Measurements from ENCODE around the gene MAP4K2. TPM values are rescaled to one million over a fixed set of nuclear protein-coding genes. Genes with fewer than 3 reads are reported as not detected.

The MAP4K2 gene
- total RNA-seq, 1 experiment from 2014 or later, result 34.3 TPM

GRCh38 chr11:64774144-64774543, 28.9 kb downstream of the MAP4K2 start:
- Histone ChIP-seq H3K27ac (no peak overlapping the region), H3K36me3 (ENCODE audit: low read depth) (peaks cover 81% of the 10 kb centered on the region), H3K9me3 (ENCODE audit: insufficient read depth, low read depth) (no peaks in the 10 kb centered on the region), H3K4me3 (no peak overlapping the region), H3K4me2 (no peak overlapping the region), H2AFZ (no peak overlapping the region), H4K20me1 (ENCODE audit: insufficient read depth) (peaks cover 84% of the 10 kb centered on the region), H3K79me2 (ENCODE audit: low read depth) (peaks cover 83% of the 10 kb centered on the region), H3K27me3 (ENCODE audit: insufficient read depth, low read depth) (no peaks in the 10 kb centered on the region), H3F3A (ENCODE audit: insufficient read depth, low read depth) (peaks cover 83% of the 10 kb centered on the region), H3K9me2 (ENCODE audit: insufficient read depth) (no peaks in the 10 kb centered on the region), H3K4me1 (replicated peaks; ENCODE audit: insufficient read depth) (peaks cover 14% of the 10 kb centered on the region)
- no peak for DNase-seq
- intact Hi-C loops (cut with micrococcal nuclease; ENCODE audit: unreplicated experiment), result loop anchor here (10.0 kb wide), 1 partner anchor 241 kb away; the partner anchor contains the start of gene ARL2
- no TSS peak for BruUV-seq (replicated peaks)
- POLR2A ChIA-PET (ENCODE audit: unreplicated experiment), result no interaction called here
- TF ChIP-seq EZH2 (IDR thresholded peaks at IDR 0.05; ENCODE audit: low read depth) (no peak), CTCF (conservative IDR thresholded peaks at IDR 0.05) (no peak)
- CTCF ChIA-PET, result no interaction called here

GRCh38 chr11:64772303-64773018, 30.6 kb downstream of the MAP4K2 start:
- H3F3A ChIP-seq (ENCODE audit: insufficient read depth, low read depth), result peaks cover 99% of the 10 kb centered on the region
- H3K27ac ChIP-seq, result no peak overlapping the region
- intact Hi-C loops (cut with micrococcal nuclease; ENCODE audit: unreplicated experiment), result loop anchor here (10.0 kb wide), 1 partner anchor 242 kb away; the partner anchor contains the start of gene ARL2
- H3K27me3 ChIP-seq (ENCODE audit: insufficient read depth, low read depth), result no peaks in the 10 kb centered on the region
- H3K9me2 ChIP-seq (ENCODE audit: insufficient read depth), result no peaks in the 10 kb centered on the region
- no peak overlapping the region for H3K4me3 ChIP-seq
- H2AFZ ChIP-seq, result no peak overlapping the region
- no peak for TF ChIP-seq EZH2 (IDR thresholded peaks at IDR 0.05; ENCODE audit: low read depth)
- TF ChIP-seq CTCF (conservative IDR thresholded peaks at IDR 0.05), result no peak
- peaks cover 94% of the 10 kb centered on the region for H3K36me3 ChIP-seq (ENCODE audit: low read depth)
- CTCF ChIA-PET, result interaction anchor here (0.7 kb wide), 1 partner anchor 114 kb away, joined by 6 read pairs; no protein-coding TSS in a partner anchor
- no TSS peak for BruUV-seq (replicated peaks)
- H4K20me1 ChIP-seq (ENCODE audit: insufficient read depth), result peaks cover 100% of the 10 kb centered on the region
- POLR2A ChIA-PET (ENCODE audit: unreplicated experiment), result no interaction called here
- peaks cover 14% of the 10 kb centered on the region for H3K4me1 ChIP-seq (replicated peaks; ENCODE audit: insufficient read depth)
- no peak for DNase-seq
- H3K79me2 ChIP-seq (ENCODE audit: low read depth), result peaks cover 88% of the 10 kb centered on the region
- H3K4me2 ChIP-seq, result no peak overlapping the region
- H3K9me3 ChIP-seq (ENCODE audit: insufficient read depth, low read depth), result no peaks in the 10 kb centered on the region

DNA sequence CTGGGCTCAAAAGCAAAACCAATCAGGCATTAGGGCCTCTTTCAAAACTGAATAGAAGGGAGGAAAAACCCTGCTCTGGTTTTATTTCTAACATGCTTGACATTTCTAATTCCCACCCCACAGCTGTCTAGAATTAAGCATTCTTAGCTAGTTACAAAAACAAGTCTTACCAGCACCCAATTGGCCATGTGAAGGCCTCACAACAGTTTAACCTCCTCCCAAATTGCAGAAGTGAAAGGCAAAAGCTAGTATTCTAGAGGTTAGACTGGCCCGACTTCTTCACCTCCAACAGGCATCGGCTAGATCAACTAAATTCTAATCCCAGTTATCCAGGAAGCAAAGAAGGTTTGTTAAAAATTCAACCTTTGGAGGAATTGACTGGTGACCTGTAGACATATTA, 31.2 kb downstream of the MAP4K2 start:
- peaks cover 99% of the 10 kb centered on the region for H3F3A ChIP-seq (ENCODE audit: insufficient read depth, low read depth)
- H2AFZ ChIP-seq, result no peak overlapping the region
- no peaks in the 10 kb centered on the region for H3K9me3 ChIP-seq (ENCODE audit: insufficient read depth, low read depth)
- intact Hi-C loops (cut with micrococcal nuclease; ENCODE audit: unreplicated experiment), result loop anchor here (10.0 kb wide), 1 partner anchor 243 kb away; the partner anchor contains the start of gene ARL2
- BruUV-seq (replicated peaks), result no TSS peak
- H3K79me2 ChIP-seq (ENCODE audit: low read depth), result peaks cover 87% of the 10 kb centered on the region
- no peak overlapping the region for H3K27ac ChIP-seq
- TF ChIP-seq EZH2 (IDR thresholded peaks at IDR 0.05; ENCODE audit: low read depth), result no peak
- no peak for TF ChIP-seq CTCF (conservative IDR thresholded peaks at IDR 0.05)
- H3K27me3 ChIP-seq (ENCODE audit: insufficient read depth, low read depth), result no peaks in the 10 kb centered on the region
- no peak overlapping the region for H3K4me2 ChIP-seq
- ChIA-PET POLR2A (ENCODE audit: unreplicated experiment) (no interaction called here), CTCF (interaction anchor here (0.6 kb wide), 1 partner anchor 1904 kb away, joined by 5 read pairs; no protein-coding TSS in a partner anchor)
- H3K4me3 ChIP-seq, result no peak overlapping the region
- no peaks in the 10 kb centered on the region for H3K9me2 ChIP-seq (ENCODE audit: insufficient read depth)
- H3K36me3 ChIP-seq (ENCODE audit: low read depth), result peaks cover 92% of the 10 kb centered on the region
- H3K4me1 ChIP-seq (replicated peaks; ENCODE audit: insufficient read depth), result peaks cover 13% of the 10 kb centered on the region
- DNase-seq, result no peak
- H4K20me1 ChIP-seq (ENCODE audit: insufficient read depth), result peaks cover 100% of the 10 kb centered on the region
